ENCODE data around the gene ADTRP.

The ADTRP gene

GRCh38 chr6:11756292-11756691, 22.3 kb downstream of the ADTRP start:
- no peak for ATAC-seq
- DNase-seq: no peak

DNA sequence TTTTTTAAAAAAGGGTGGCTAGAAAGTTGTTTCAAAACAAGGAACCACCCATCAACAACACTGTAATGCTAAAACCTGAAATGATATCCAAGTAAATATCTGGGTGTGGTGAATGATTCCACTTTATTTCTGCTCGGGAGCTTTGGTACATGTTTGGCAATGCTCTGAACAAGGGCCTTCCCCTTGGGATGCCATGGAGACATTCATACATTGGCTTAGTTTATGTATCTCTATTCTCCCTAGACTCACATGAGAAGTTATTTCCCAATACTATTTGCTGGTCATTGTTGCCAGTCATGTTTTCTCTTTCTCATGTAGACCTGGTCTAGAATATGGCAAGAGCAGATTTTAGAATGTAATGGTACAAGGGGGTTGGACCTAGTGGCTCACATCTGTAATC, 22.9 kb downstream of the ADTRP start:
- ATAC-seq (no peak), DNase-seq (no peak)

GRCh38 chr6:11754625-11755271, 23.9 kb downstream of the ADTRP start:
- ATAC-seq: no peak
- DNase-seq: no peak

GRCh38 chr6:11753798-11754197, 24.8 kb downstream of the ADTRP start:
- ATAC-seq (no peak), DNase-seq (no peak)

- DNase-seq (no peak), ATAC-seq (no peak)
Measured at GRCh38 chr6:11752360-11752759, 26.2 kb downstream of the ADTRP start.

DNA sequence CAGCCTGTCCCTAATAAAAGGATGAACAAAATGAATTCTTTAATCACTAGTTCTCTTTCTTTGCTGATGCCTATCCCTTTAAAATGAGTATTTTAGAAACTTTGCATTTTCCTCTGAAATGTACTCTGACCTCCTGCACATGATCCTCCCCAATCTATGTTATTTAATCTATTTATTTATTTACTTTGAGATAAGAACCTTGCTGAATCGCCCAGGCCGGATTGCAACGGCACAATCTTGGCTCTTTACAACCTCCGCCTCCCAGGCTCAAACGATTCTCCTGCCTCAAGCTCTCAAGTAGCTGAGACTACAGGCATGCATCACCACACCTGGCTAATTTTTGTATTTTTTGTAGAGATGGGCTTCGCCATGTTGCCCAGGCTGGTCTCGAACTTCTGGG, 27.9 kb downstream of the ADTRP start:
- no peak for ATAC-seq
- no peak for DNase-seq

- DNase-seq (no peak), ATAC-seq (no peak)
Measured at GRCh38 chr6:11748591-11749210, 29.9 kb downstream of the ADTRP start.

GRCh38 chr6:11747021-11747420, 31.6 kb downstream of the ADTRP start:
- no peak for ATAC-seq
- DNase-seq: no peak

DNA sequence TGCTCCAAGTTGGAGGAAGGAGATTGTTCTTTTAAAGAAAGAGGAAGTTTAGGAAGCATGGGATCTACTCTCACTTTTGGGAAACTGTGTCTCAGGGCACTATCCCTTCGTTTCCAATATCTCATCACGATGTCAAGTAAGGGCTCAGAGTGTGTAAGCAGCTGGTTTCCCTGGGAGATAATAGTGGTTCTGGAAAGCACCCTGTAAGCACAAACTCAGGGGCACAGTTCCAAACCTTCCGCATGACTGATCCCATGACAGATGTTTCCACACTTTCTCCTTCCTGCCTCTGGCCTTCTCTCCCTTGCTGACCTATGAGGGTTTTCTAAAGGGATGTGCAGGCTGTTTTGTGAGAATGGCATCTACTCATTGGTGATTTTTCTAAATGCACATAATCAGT, 33.9 kb downstream of the ADTRP start:
- DNase-seq: no peak
- ATAC-seq: no peak

GRCh38 chr6:11744101-11744500, 34.5 kb downstream of the ADTRP start:
- no peak for ATAC-seq
- DNase-seq: no peak

GRCh38 chr6:11740875-11741274, 37.7 kb downstream of the ADTRP start:
- ATAC-seq: peak; percentile 20

GRCh38 chr6:11738661-11739375, 39.8 kb downstream of the ADTRP start:
- DNase-seq (no peak), ATAC-seq (no peak)

More at GRCh38 chr6:11740875-11741274, 37.7 kb downstream of the ADTRP start:
- DNase-seq: no peak

DNA sequence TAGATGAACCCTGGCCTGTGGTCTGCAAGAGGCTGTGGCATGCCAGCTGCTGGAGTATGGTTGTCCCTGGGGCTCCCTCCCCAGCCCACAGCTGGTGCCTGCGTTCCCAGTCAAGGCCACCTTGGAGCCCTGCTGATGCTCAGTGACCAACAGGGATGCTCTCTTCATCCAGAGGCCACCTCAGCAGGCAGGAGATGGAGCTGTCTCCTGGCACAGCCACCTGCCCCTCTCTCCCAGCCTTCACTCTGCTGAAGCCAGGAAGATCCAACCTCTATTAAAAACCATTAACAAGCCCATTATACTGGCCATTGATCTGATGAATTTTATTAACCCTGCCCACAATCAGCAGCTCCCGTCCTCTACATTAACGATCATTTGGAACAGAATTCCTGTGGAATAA, 40.4 kb downstream of the ADTRP start:
- DNase-seq: no peak
- ATAC-seq: no peak

DNA sequence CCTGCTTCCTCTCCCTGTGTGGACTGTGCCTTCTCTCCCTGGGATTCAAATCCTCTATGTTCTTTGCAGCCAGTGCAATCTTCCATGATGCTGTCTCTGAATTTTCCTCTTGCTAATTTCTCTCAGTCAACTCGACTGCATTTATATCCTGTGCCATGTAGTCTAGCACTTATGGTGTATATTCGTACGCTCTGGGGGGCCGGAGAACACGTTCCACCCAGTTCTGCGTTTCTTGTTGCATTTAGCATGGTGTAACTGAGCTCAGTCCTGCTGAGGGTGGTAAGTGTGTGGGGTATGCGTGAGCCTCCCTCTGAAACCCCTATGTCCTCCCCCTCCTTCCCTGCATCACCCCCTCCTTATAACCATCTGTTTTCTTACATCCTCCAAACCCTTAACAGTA, 42.0 kb downstream of the ADTRP start:
- no peak for DNase-seq
- ATAC-seq: no peak

- ATAC-seq (no peak), DNase-seq (no peak)
Measured at GRCh38 chr6:11734861-11735613, 43.6 kb downstream of the ADTRP start.

DNA sequence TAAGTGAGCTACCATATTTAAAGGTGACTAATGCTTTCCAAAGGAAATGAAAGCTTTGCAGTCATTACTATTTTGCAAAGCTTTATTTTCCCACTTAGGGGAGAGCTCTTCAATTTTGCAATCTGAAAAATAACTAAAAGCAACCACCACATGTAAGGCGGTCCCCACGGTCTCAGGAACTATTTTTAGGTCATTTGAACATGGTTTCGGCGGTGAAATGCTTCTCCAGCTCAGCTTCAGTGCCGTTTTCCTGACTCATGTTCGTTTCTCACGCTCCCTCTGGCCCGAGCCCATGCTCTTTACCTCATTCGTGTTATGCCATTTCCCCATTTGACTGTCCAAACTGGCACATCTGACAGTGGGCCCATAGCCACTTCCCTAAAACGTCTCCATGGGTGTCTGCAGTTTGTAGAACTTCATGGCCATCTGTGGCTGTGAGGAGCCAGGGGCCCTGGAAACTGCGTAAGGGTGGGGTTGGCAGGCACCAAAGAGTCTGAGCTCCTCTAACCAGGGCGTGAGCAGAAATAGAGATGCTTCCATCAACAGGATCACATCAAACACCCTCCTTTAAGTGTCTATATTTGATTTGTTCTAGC, 46.5 kb downstream of the ADTRP start:
- DNase-seq (peak; percentile 70), ATAC-seq (peak; percentile 70)

- no peak for ATAC-seq
- DNase-seq: no peak
Measured at GRCh38 chr6:11731423-11731822, 47.2 kb downstream of the ADTRP start.

DNA sequence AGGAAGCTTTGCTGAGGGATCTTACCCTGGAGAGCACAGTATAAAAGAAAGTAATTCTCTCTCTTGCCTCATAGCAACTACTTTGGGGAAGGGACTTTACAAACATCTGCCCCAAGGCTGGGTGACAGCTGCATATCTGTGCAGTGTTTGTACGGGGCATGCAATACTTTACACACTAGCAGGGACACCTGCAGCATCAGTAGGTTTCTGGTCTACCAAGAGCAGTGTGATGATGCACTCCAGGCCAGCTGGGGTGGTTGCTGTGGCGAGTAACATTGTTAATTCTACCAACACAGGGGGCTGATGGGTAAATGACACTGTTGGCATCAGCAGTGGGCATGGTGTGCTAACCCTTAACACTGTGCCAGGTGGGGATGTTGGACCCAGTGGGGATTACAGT, 48.0 kb downstream of the ADTRP start:
- peak; percentile 9 for ATAC-seq

GRCh38 chr6:11729076-11729475, 49.5 kb downstream of the ADTRP start:
- ATAC-seq: peak; percentile 70
- DNase-seq: peak; percentile 58

More for the DNA sequence above, 48.0 kb downstream of the ADTRP start:
- DNase-seq: peak; percentile 47

GRCh38 chr6:11727998-11728961, 50.3 kb downstream of the ADTRP start:
- ATAC-seq (peak; percentile 41), DNase-seq (peak; percentile 37)

DNA sequence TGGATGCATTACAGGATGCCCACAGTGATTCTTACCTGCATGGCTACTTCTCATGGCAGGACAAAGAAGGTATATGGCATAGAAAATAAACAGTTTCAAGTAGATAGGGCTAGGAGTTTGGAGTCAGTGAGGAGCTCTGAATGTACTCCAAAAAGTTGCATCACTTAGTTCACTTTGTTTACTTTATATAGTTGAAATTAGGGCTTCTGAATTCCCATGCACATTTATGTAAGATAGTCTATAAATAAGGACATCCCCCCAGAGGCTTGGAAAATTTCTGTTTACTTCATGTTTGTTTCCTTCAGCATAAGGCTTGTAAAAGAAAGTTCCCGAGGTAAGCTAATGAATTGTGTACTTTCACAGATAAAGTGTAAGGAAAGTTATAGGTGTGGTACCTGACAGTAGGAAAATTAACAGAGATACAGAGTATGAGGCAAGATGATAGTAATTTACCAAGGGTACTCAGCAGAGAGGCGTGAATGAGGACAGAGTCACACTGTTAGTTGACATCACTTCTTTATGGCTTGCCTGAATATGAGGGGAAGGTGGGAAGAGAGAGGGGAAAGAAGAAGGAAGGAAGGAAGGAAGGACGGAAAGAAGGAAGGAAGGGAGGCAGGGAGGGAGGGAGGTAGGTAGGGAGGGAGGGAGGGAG, 51.1 kb downstream of the ADTRP start:
- ATAC-seq (no peak), DNase-seq (no peak)

Measured in stimulated activated naive CD8-positive, alpha-beta T cell treated with anti-CD3 and anti-CD28 coated beads, Interleukin-15, Interleukin-2, amounts not matched to agents 100 U/mL and 50 U/mL, for 24 hours (primary cell).